Measurements from ENCODE around the gene KLHL17. TPM values are rescaled to one million over a fixed set of nuclear protein-coding genes. Genes with fewer than 3 reads are reported as not detected.

Gene KLHL17
- total and polyA plus RNA-seq, 9 of the 15 experiments (the other 6 are each of a cell fraction or from before 2014, with no cell fraction given), result 0.14 to 84.8 (median 13.0) TPM

- TF ChIP-seq MYC (IDR thresholded peaks at IDR 0.05; ENCODE audit: low read depth, low read length) (peak; percentile 44; the same call in 1 of the 2 replicates), MYC (CRISPR knock-in tag; IDR thresholded peaks at IDR 0.05; ENCODE audit: borderline replicate concordance, low read depth) (no peak), PTBP1 (IDR thresholded peaks at IDR 0.05; ENCODE audit: low read depth, low read length) (no peak), ZBTB11 (CRISPR knock-in tag; IDR thresholded peaks at IDR 0.05) (no peak), ZNF707 (CRISPR knock-in tag; conservative IDR thresholded peaks at IDR 0.05) (no peak), JUN (IDR thresholded peaks at IDR 0.05; ENCODE audit: borderline replicate concordance, low read depth, low read length) (peak; percentile 16; the same call in 1 of the 2 replicates), JUN (CRISPR knock-in tag; IDR thresholded peaks at IDR 0.05; ENCODE audit: borderline replicate concordance) (no peak), VEZF1 (CRISPR knock-in tag; IDR thresholded peaks at IDR 0.05) (peak; percentile 95), SPI1 (IDR thresholded peaks at IDR 0.05; ENCODE audit: borderline replicate concordance, low read depth, low read length) (no peak), ZNF512 (tag; IDR thresholded peaks at IDR 0.05) (no peak), E2F1 (CRISPR knock-in tag; IDR thresholded peaks at IDR 0.05) (peak; percentile 83; the same call in 1 of the 2 replicates), ZZZ3 (IDR thresholded peaks at IDR 0.05) (no peak), MAX (CRISPR knock-in tag; IDR thresholded peaks at IDR 0.05) (no peak), CXXC5 (CRISPR knock-in tag; IDR thresholded peaks at IDR 0.05) (peak; percentile 96), PHF21A (IDR thresholded peaks at IDR 0.05; ENCODE audit: borderline replicate concordance, low read depth) (0 out of 2 replicates have a peak, but pooled peaks have one; percentile 35), MEIS2 (IDR thresholded peaks at IDR 0.05; ENCODE audit: partially characterized antibody) (peak; percentile 80), ZNF41 (CRISPR knock-in tag; conservative IDR thresholded peaks at IDR 0.05) (no peak)
These were observed 39.5 kb downstream of the KLHL17 start, which contains the start of gene HES4 (continued) for GRCh38 chr1:999725-1000356.
